Measurements from ENCODE around the gene MMP24OS.

Gene MMP24OS

DNA sequence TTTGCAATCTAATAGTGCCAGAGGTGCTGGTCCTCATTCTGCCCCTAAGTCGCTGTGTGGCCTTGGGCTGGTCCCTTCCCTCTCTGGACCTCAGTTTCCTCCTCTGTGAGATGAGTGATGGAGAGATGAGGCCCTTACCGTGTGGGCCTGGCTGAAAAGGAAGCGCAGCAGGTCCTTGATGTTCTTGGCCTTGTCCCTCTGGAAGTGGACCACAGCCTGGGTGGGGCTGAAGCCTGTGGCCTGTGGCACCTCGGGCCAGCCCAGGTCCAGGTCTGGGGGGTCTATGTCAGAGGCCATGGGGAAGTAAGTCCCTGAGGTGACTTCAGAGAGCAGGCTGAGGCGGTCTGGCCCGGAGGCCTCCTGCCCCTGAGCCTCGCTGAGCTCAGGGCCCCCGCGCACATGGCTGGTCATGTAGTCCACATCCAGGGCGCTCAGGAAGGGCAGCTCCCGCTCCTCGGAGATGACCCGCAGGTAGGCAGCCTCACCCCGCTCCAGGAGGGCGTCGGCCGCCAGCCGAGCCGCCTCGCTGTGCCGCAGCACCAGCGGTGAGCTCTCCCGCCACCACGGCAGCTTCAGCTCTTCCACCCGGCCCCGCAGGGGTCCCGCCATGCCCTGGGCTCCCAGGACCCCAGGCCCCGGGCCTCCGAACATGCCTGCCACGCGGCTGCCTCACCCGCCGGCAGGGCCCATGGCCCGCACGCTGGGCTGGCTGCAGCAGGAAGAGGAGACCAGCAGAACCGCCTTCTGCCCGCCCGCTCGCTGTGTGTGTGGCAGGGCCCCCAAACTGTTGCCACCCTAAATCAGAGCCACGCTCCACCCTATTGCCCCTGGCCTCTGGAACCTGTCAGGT is 14.0 kb upstream of the MMP24OS start, which contains the start of gene FAM83C:
Gene FAM83C (minus strand): TSS at position 772 of the 850 bp plus-strand sequence. CDS start 121 bp downstream, at position 651.
- no peak for DNase-seq (ENCODE audit: low read depth in 1 of 2, low spot score in 1 of 2)

- no peak for DNase-seq (ENCODE audit: low read depth in 1 of 2, low spot score in 1 of 2)
These were observed 13.0 kb upstream of the MMP24OS start for GRCh38 chr20:35290887-35291417.

DNA sequence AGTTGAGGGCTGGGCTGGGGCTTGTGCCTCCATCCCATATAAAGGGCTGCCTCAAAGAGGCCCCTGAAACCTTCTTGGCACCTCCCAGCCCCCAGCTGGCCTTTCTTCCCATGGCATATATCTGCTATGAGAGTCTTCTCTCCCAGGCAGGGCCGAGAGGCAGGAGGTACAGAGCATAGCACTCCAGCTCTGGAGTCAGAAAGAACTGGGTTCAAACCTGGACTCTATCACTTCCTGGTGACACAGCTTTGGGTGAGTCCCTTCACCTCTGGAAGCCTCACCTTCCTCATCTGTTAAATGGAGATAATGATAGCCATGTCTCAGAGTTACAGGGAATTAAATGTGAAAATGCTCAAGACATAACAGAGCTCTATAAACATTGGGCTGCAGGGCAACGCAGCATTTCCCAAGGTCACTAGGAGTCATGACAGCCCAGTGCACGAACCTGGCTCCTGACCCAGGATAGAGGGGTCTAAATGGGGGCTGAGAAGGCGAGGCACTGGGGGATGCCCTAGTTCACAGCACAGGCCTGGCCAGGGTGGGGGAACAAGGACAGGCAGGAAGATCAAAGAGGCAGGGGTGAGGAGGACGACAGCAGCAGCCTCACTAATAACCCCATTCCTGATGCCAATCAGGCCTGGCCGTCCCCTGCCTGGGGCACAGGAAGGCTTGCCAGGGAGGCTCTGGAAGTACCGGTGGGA is 12.4 kb upstream of the MMP24OS start:
- DNase-seq (ENCODE audit: low read depth in 1 of 2, low spot score in 1 of 2), result no peak

- no peak for DNase-seq (ENCODE audit: low read depth in 1 of 2, low spot score in 1 of 2)
These were observed 10.6 kb upstream of the MMP24OS start for GRCh38 chr20:35288325-35289060.

GRCh38 chr20:35287509-35288324 is 9.8 kb upstream of the MMP24OS start:
- no peak for DNase-seq (ENCODE audit: low read depth in 1 of 2, low spot score in 1 of 2)

- no peak for DNase-seq (ENCODE audit: low read depth in 1 of 2, low spot score in 1 of 2)
These were observed 9.1 kb upstream of the MMP24OS start for GRCh38 chr20:35286899-35287508.

DNA sequence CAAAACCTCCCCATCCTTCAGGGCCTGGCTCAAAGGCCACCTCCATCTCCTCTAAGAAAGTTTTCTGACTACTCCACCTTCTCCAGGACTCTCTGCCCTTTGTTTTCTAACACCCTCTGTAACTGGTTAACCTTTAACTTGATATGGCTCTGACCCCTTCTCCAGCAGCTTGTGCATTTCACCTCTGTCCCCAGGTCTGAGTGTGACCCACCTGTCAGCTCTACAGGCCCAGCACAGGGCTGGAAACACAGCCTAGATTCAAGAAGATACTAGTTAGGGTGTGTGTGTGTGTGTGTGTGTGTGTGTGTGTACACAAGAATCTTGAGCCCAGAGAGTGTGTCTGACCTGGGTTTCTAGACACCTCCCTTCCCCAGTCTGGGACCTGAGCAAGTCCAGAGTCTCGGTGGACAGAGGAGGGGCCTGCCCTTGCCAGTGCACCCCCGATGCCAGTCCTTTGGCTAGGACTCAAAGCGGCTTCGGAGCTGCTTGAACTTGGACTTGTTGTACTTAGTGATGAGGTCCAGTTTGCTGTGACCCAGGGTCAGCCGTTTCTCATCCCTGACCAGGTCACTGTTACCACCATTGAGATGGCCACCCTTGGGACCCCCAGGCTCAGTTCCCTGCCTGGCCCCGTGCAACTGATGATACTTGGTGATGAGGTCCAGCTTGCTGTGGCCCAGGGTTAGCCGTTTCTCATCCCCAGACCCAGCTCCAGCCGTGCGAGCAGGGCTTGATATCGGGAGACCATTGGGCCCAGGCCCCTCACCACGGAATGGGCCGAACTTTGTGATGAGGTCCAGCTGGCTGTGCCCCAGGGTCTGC is 8.4 kb upstream of the MMP24OS start:
- no peak for DNase-seq (ENCODE audit: low read depth in 1 of 2, low spot score in 1 of 2)

DNA sequence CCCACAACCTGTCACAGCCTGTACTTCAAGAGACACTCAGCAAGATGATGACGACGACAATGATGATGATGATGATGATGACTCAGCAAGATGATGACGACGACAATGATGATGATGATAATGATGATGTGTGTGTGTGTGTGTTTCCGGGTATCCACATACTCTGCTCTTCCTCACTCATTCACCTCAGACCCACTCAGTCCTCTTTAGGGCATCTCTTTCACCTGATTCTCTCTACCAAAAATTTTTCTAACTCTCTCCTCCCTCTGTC is 7.8 kb upstream of the MMP24OS start:
- no peak for DNase-seq (ENCODE audit: low read depth in 1 of 2, low spot score in 1 of 2)

- DNase-seq (ENCODE audit: low read depth in 1 of 2, low spot score in 1 of 2), result no peak
These were observed 7.3 kb upstream of the MMP24OS start for GRCh38 chr20:35284992-35285805.

- DNase-seq (ENCODE audit: low read depth in 1 of 2, low spot score in 1 of 2), result peak; percentile 59 to 74
These were observed 6.5 kb upstream of the MMP24OS start, which contains the start of gene EIF6 for GRCh38 chr20:35284267-35284991. TSS of gene EIF6 (minus strand) at chr20:35284772. CDS start at chr20:35284487, 285 bp downstream.

DNA sequence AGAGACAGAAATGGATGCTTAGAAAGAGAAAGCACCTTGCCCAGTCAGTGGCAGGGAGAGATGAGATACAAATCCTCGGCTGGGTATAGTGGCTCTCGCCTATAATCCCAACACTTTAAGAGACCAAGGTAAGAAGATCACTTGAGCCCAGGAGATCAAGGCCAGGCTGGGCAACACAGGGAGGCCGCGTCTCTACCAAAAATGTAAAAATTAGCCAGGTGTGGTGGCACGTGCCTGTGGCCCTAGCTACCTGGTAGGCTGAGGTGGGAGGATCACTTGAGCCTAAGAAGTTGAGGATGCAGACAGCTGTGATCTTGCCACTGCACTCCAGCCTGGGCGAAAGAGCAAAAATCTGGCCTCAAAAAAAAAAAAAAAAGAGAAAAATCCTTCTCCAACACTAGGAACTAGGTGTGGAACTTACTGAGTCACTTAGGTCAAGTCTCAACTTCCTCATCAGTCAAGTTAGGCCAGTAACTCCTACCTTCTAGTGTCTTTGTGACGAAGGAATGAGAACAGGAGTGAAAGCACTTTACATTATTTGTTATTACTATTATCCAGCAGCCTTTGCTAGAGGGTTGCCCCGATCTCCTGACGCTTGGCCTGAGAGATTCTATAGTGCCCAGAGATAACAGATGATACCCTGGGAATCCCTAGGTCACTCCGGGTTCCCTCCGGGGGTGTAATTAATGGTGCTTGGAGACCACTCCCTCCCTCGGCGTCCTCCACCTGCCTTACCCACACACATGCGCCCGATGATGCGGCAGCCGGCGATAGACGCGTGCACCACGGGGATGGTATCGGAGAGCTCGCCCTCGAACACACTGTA is 5.7 kb upstream of the MMP24OS start:
- peak in 1 of 2 donors; percentile 11 for DNase-seq (ENCODE audit: low read depth in 1 of 2, low spot score in 1 of 2)

- no peak for DNase-seq (ENCODE audit: low read depth in 1 of 2, low spot score in 1 of 2)
These were observed 3.7 kb upstream of the MMP24OS start for GRCh38 chr20:35281506-35282101.

DNA sequence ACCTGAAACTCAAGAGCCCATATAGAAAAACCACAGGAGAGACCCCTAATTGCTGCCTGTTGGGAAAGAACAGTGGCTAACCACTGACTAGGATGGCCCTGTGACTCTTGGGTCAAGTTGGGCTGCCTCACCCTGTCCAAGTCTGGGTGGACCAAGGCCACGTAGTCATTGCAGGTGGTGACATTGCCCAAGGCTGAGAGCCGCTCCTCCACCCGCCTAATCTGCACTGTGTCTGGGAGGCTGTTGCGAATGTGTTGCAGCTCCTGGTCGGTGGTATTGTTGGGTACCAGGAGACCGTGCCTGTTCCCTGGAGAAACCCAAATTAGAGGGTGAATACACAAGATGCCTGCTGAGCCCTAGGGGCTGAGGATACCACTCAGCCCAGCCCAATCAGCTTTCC is 2.6 kb upstream of the MMP24OS start:
- no peak for DNase-seq (ENCODE audit: low read depth in 1 of 2, low spot score in 1 of 2)

- DNase-seq (ENCODE audit: low read depth in 1 of 2, low spot score in 1 of 2), result no peak
These were observed 1.7 kb upstream of the MMP24OS start for GRCh38 chr20:35279533-35280174.

DNA sequence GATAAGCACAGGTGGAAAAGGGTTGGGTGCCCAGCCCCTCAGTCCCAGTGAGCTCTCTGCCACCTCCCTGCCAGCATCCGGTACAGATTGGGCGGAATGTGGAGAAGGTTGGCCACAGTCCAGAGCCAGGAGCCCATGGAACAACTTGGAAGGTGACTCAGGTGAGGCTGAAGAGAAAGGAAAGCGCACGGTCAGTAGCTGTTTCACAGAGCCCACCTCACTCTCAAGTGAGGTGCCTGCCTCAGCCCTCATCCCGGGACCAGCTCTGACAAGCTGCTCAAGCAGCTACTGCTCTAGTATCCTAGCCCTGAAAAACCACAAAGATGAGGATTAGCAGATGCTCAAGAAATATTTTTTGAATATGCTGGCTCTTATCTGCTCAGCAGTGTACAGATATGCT is 1.1 kb upstream of the MMP24OS start:
- no peak for DNase-seq (ENCODE audit: low read depth in 1 of 2, low spot score in 1 of 2)

DNA sequence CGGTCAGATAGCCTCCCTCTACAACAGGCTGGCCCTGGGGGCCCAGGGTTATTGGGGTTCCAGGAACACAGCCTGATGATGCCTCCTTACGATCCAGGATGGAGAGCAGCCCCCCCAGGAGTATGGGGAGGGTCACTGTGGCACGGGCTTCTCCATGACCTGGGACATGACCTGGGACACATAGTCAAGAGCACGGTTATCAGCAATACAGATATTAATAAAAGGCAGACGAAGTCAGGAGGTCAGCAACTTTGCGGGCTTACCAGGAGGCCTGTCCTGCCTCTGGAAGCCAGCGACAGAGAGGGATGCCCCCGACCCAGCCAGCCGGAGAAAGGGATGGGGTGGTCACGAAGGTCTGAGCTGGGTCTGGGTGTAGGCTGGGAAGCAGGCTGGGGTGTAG is 795 bp downstream of the MMP24OS start:
- no peak for DNase-seq (ENCODE audit: low read depth in 1 of 2, low spot score in 1 of 2)
